Stomach (tissue), 4 donors: ENCODE data around the gene TRMU.

Experiments
- EP300 ChIP-seq: sonication (generic); formaldehyde crosslinking; IDR thresholded peaks from one replicate; pipeline ENCODE4 v1.6.1; 2017; ENCODE audit warnings: antibody characterized with exemption
- POLR2A ChIP-seq, 4 donors: fragments of 450-650 bp; IDR thresholded peaks; one replicate each; pipeline ENCODE4 v1.6.1; 2016; ENCODE audit warnings: antibody characterized with exemption in 4 of 4, control low read depth in 2 of 4, mild to moderate bottlenecking in 1 of 4, moderate library complexity in 1 of 4
- POLR2AphosphoS5 ChIP-seq, 3 donors: sonication (generic); formaldehyde crosslinking; IDR thresholded peaks; one replicate each; pipeline ENCODE4 v1.6.1; 2016; ENCODE audit warnings: antibody characterized with exemption in 3 of 3
- TF ChIP-seq, protein P1 (sequence below), 7 experiments: fragments of 450-650 bp in 4 of 7; fragments of 200-600 bp in 3 of 7; sonication (generic) in 3 of 7; IDR thresholded peaks; one replicate each; pipeline ENCODE4 v1.5.1; 2016 to 2019; ENCODE audit warnings: antibody characterized with exemption in 7 of 7, control low read depth in 2 of 7, mild to moderate bottlenecking in 1 of 7

DNA sequence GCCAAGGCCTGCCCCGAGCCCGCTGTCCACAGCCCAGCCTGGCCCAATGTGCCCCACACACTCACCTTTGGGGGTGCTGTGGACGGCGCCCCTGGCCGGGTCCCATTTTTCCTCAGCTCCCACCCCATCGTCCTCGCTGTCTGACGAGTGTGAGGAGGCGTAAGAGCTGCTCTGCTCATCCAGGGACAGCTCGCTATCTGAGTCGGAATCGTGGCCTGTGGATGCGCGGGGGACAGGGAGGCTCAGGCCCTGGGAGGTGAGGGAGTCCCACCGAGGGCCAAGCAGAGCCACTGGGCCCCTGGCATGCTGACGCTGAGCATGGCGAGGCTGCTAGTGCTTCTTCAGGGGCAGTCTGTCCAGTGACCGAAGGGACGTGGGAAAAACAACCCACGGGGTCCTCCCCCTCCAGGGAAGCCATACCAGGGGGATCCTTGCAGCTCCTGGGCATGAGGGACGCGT, 29.7 kb downstream of the TRMU start:
- TF ChIP-seq, protein P1, sequence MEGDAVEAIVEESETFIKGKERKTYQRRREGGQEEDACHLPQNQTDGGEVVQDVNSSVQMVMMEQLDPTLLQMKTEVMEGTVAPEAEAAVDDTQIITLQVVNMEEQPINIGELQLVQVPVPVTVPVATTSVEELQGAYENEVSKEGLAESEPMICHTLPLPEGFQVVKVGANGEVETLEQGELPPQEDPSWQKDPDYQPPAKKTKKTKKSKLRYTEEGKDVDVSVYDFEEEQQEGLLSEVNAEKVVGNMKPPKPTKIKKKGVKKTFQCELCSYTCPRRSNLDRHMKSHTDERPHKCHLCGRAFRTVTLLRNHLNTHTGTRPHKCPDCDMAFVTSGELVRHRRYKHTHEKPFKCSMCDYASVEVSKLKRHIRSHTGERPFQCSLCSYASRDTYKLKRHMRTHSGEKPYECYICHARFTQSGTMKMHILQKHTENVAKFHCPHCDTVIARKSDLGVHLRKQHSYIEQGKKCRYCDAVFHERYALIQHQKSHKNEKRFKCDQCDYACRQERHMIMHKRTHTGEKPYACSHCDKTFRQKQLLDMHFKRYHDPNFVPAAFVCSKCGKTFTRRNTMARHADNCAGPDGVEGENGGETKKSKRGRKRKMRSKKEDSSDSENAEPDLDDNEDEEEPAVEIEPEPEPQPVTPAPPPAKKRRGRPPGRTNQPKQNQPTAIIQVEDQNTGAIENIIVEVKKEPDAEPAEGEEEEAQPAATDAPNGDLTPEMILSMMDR (IDR thresholded peaks at IDR 0.05): no peak
- TF ChIP-seq POLR2A (IDR thresholded peaks at IDR 0.05) (no peak), EP300 (no peak), POLR2AphosphoS5 (IDR thresholded peaks at IDR 0.05) (no peak)
